GM23338 (cell line): ENCODE data around the gene ZNF784. TPM values are rescaled to one million over a fixed set of nuclear protein-coding genes. Genes with fewer than 3 reads are reported as not detected.

Experiments used
- ATAC-seq: fragments of 200-7000 bp; cut with Tn5 transposase; 3 replicates; pipeline ENCODE4 v1.9.1; 2020
- DNase-seq: peaks from one replicate; pipeline ENCODE4 v3.0.0-alpha.2; 2015; ENCODE audit warnings: low spot score
- H2AFZ ChIP-seq: fragments of 200-600 bp; sonication (generic); 2 replicates; pipeline ENCODE4 v1.8.0; 2016; ENCODE audit warnings: antibody characterized with exemption, mild to moderate bottlenecking, moderate library complexity
- H3F3A ChIP-seq: fragments of 200-600 bp; sonication (generic); replicated peaks from 2 replicates; pipeline ENCODE4 v1.8.0; 2017; ENCODE audit warnings: antibody characterized with exemption, mixed run types, low read depth
- H3K27ac ChIP-seq: fragments of 200-600 bp; sonication (generic); 2 replicates; pipeline ENCODE4 v1.6.1; 2016; ENCODE audit warnings: low read depth
- H3K27me3 ChIP-seq: fragments of 200-600 bp; sonication (generic); 2 replicates; pipeline ENCODE4 v1.8.0; 2016; ENCODE audit warnings: mild to moderate bottlenecking, mixed run types, moderate library complexity; ENCODE audit not compliant: insufficient read depth
- H3K36me3 ChIP-seq: fragments of 200-600 bp; sonication (generic); 2 replicates; pipeline ENCODE4 v1.8.0; 2016; ENCODE audit warnings: mild to moderate bottlenecking; ENCODE audit not compliant: insufficient read depth
- H3K4me1 ChIP-seq: fragments of 200-600 bp; sonication (generic); 2 replicates; pipeline ENCODE4 v1.8.0; 2016; ENCODE audit warnings: mild to moderate bottlenecking, moderate library complexity; ENCODE audit not compliant: insufficient read depth
- H3K4me2 ChIP-seq: fragments of 200-600 bp; sonication (generic); 2 replicates; pipeline ENCODE4 v1.7.1; 2017; ENCODE audit warnings: mixed run types
- H3K4me3 ChIP-seq: fragments of 200-600 bp; sonication (generic); 2 replicates; pipeline ENCODE4 v1.6.1; 2016; ENCODE audit warnings: mixed run types
- H3K79me2 ChIP-seq: fragments of 200-600 bp; sonication (generic); replicated peaks from 2 replicates; pipeline ENCODE4 v1.8.0; 2017; ENCODE audit warnings: mild to moderate bottlenecking; ENCODE audit not compliant: insufficient read depth
- H3K9me2 ChIP-seq: fragments of 200-600 bp; sonication (generic); 2 replicates; pipeline ENCODE4 v1.8.0; 2017; ENCODE audit not compliant: insufficient read depth
- H4K20me1 ChIP-seq: fragments of 200-600 bp; sonication (generic); replicated peaks from 2 replicates; pipeline ENCODE4 v1.8.0; 2017; ENCODE audit warnings: mild to moderate bottlenecking; ENCODE audit not compliant: insufficient read depth
- H3K27ac Mint-ChIP-seq: 2 replicates; pipeline ENCODE4 v1.8.0; 2020; ENCODE audit warnings: inconsistent platforms, mild to moderate bottlenecking, moderate library complexity, mixed read lengths
- H3K27me3 Mint-ChIP-seq: 3 replicates; pipeline ENCODE4 v1.8.0; 2022; ENCODE audit warnings: low read depth, mild to moderate bottlenecking, moderate library complexity, mixed read lengths, inconsistent platforms; ENCODE audit not compliant: insufficient read depth, poor library complexity
- H3K36me3 Mint-ChIP-seq: 3 replicates; pipeline ENCODE4 v1.8.0; 2021; ENCODE audit warnings: low read depth, mild to moderate bottlenecking, inconsistent platforms, moderate library complexity, mixed read lengths
- H3K4me1 Mint-ChIP-seq: 3 replicates; pipeline ENCODE4 v1.8.0; 2020; ENCODE audit warnings: mild to moderate bottlenecking, inconsistent platforms, mixed read lengths
- H3K4me3 Mint-ChIP-seq: 3 replicates; pipeline ENCODE4 v1.8.0; 2021; ENCODE audit warnings: moderate library complexity, mild to moderate bottlenecking, inconsistent platforms, mixed read lengths
- H3K9me3 Mint-ChIP-seq: 3 replicates; pipeline ENCODE4 v1.8.0; 2020; ENCODE audit warnings: moderate library complexity, mild to moderate bottlenecking, inconsistent platforms, mixed read lengths
- CTCF ChIP-seq, 2 experiments: fragments of 200-600 bp in 1 of 2; sonication (generic) in 1 of 2; conservative IDR thresholded peaks; 2 replicates each; pipeline versions ENCODE4 v1.5.1 to v1.6.1; 2016 to 2017; ENCODE audit warnings: antibody characterized with exemption in 2 of 2, low read depth in 2 of 2, mild to moderate bottlenecking in 2 of 2, moderate library complexity in 1 of 2
- ETS1 ChIP-seq: IDR thresholded peaks from 2 replicates; pipeline ENCODE4 v1.6.1; 2016; ENCODE audit warnings: antibody characterized with exemption
- EZH2 ChIP-seq: fragments of 200-600 bp; sonication (generic); IDR thresholded peaks from one replicate; pipeline ENCODE4 v1.8.0; 2017; ENCODE audit warnings: antibody characterized with exemption, mild to moderate bottlenecking, low read depth; ENCODE audit not compliant: unreplicated experiment
- EZH2phosphoT487 ChIP-seq: fragments of 200-600 bp; sonication (generic); IDR thresholded peaks from one replicate; pipeline ENCODE4 v1.8.1; 2018; ENCODE audit warnings: antibody characterized with exemption; ENCODE audit not compliant: unreplicated experiment
- JUNB ChIP-seq: IDR thresholded peaks from one replicate; pipeline ENCODE4 v1.6.1; 2016; ENCODE audit warnings: antibody characterized with exemption; ENCODE audit not compliant: unreplicated experiment
- NANOG ChIP-seq: IDR thresholded peaks from 2 replicates; pipeline ENCODE4 v1.6.1; 2016; ENCODE audit warnings: antibody characterized with exemption, borderline replicate concordance
- POLR2AphosphoS5 ChIP-seq: IDR thresholded peaks from 2 replicates; pipeline ENCODE4 v1.6.1; 2016; ENCODE audit warnings: antibody characterized with exemption, low read depth
- REST ChIP-seq: IDR thresholded peaks from one replicate; pipeline ENCODE4 v1.6.1; 2018; ENCODE audit warnings: antibody characterized with exemption; ENCODE audit not compliant: unreplicated experiment
- STAT1 ChIP-seq: IDR thresholded peaks from one replicate; pipeline ENCODE4 v1.6.1; 2016; ENCODE audit warnings: antibody characterized with exemption; ENCODE audit not compliant: unreplicated experiment
- ZNF114 ChIP-seq: fragments of 250-450 bp; sonication (Bioruptor Pico); IDR thresholded peaks from 2 replicates; pipeline ENCODE4 v1.5.0; 2020; ENCODE audit warnings: mild to moderate bottlenecking, moderate library complexity
- ZNF331 ChIP-seq: fragments of 250-450 bp; sonication (Bioruptor Pico); IDR thresholded peaks from 2 replicates; pipeline ENCODE4 v1.5.0; 2020; ENCODE audit warnings: low read depth, mild to moderate bottlenecking, moderate library complexity
- ZNF462 ChIP-seq: fragments of 250-450 bp; sonication (Bioruptor Pico); IDR thresholded peaks from 2 replicates; pipeline ENCODE4 v1.5.0; 2020; ENCODE audit warnings: mild to moderate bottlenecking, moderate library complexity
- polyA plus RNA-seq: library from polyadenylated mRNA; unstranded; fragments of >200 nt; fragmentation: Nextera tagmentation; extraction: Ambion mirVana; gene quantifications from 2 replicates; pipeline ENCODE4 v1.2.1, GENCODE V29; 2016
- total RNA-seq: library from RNA; depleted of rRNA; stranded (reverse); fragments of >200 nt; shearing (Covaris generic); gene quantifications from 2 replicates; pipeline ENCODE4 v1.2.3, GENCODE V29; 2014

Gene ZNF784
- total and polyA plus RNA-seq, 2 experiments from 2014 or later, result 1.5 to 6.7 TPM

GRCh38 chr19:55596304-55596703 lies 28.1 kb downstream of the ZNF784 start:
- H3K9me3 Mint-ChIP-seq, result peaks cover 3% of the 10 kb centered on the region; the same call in 2 of the 3 replicates

More at GRCh38 chr19:55596304-55596703, 28.1 kb downstream of the ZNF784 start:
- H3K4me3 Mint-ChIP-seq, result no peak overlapping the region; the same call in 2 of the 3 replicates
- peaks cover 26% of the 10 kb centered on the region for H3F3A ChIP-seq
- no peaks in the 10 kb centered on the region for H3K9me2 ChIP-seq
- 0 out of 2 replicates have a peak, but pooled peaks cover 3% of the 10 kb centered on the region for H3K36me3 ChIP-seq
- DNase-seq (no peak), ATAC-seq (no peak)
- H3K79me2 ChIP-seq, result no peaks in the 10 kb centered on the region; the same call in 1 of the 2 replicates
- H3K36me3 Mint-ChIP-seq, result peaks cover 40% of the 10 kb centered on the region
- peaks cover 17% of the 10 kb centered on the region for H3K27me3 Mint-ChIP-seq
- H2AFZ ChIP-seq, result no peak overlapping the region
- no peaks in the 10 kb centered on the region for H4K20me1 ChIP-seq
- H3K4me3 ChIP-seq, result no peak overlapping the region
- peaks cover 8% of the 10 kb centered on the region for H3K4me1 ChIP-seq
- H3K27me3 ChIP-seq, result peaks cover 14% of the 10 kb centered on the region
- TF ChIP-seq ZNF462 (no peak), ETS1 (no peak), REST (no peak), ZNF331 (CRISPR knock-in tag) (no peak), EZH2phosphoT487 (no peak), NANOG (no peak), POLR2AphosphoS5 (no peak), EZH2 (no peak), CTCF (conservative IDR thresholded peaks at IDR 0.05; ENCODE audit: low read depth in 2 of 2) (no peak), STAT1 (no peak), ZNF114 (CRISPR knock-in tag) (no peak), JUNB (no peak)
- peaks cover 26% of the 10 kb centered on the region for H3K4me1 Mint-ChIP-seq
- no peak overlapping the region for H3K27ac Mint-ChIP-seq
- no peak overlapping the region for H3K27ac ChIP-seq
- no peak overlapping the region for H3K4me2 ChIP-seq
